ENCODE results near the gene PASK. TPM values are rescaled to one million over a fixed set of nuclear protein-coding genes. Genes with fewer than 3 reads are reported as not detected.

PASK gene
- total RNA-seq, 1 experiment from 2014 or later: 45.8 TPM

GRCh38 chr2:241088376-241088775 lies 60.9 kb downstream of the PASK start:
- ATAC-seq (no peak), DNase-seq (ENCODE audit: low read depth, low spot score) (no peak)
- Histone ChIP-seq H2AFZ (ENCODE audit: low read depth, low read length, poor library complexity, severe bottlenecking) (no peak overlapping the region), H3K9ac (ENCODE audit: low read length) (no peak overlapping the region), H3K4me3 (replicated peaks in 1 of 2; ENCODE audit: low read depth in 1 of 2, low read length in 2 of 2) (no peak overlapping the region), H4K20me1 (ENCODE audit: insufficient read depth) (no peaks in the 10 kb centered on the region), H3K9me2 (ENCODE audit: insufficient read depth) (no peaks in the 10 kb centered on the region), H3K79me2 (ENCODE audit: insufficient read depth, low read length) (no peaks in the 10 kb centered on the region), H3K36me3 (ENCODE audit: control insufficient read depth in 1 of 2, insufficient read depth in 2 of 2, low read length in 2 of 2) (peaks cover 14 to 25% of the 10 kb centered on the region in 2 experiments), H3K9me3 (ENCODE audit: control insufficient read depth in 1 of 2, insufficient read depth in 1 of 2, low read depth in 1 of 2, low read length in 2 of 2) (no peaks in the 10 kb centered on the region), H3K27ac (ENCODE audit: low read depth, low read length) (no peak overlapping the region), H3K27me3 (ENCODE audit: insufficient read depth, low read length) (no peaks in the 10 kb centered on the region), H3K4me2 (ENCODE audit: low read length) (no peak overlapping the region), H3K4me1 (ENCODE audit: control insufficient read depth in 1 of 2, insufficient read depth in 2 of 2, low read length in 2 of 2) (no peaks in the 10 kb centered on the region)
- intact Hi-C loops (cut with micrococcal nuclease): no loop called here
- ChIA-PET POLR2A (no interaction called here), RAD21 (ENCODE audit: low non-redundant PET in 1 of 2, low total read pairs in 2 of 2, uncharacterized antibody in 2 of 2, unreplicated experiment in 2 of 2) (no interaction called here), CTCF (no interaction called here)
- TF ChIP-seq JUND (IDR thresholded peaks at IDR 0.05) (no peak), TCF7L2 (IDR thresholded peaks at IDR 0.05; ENCODE audit: borderline replicate concordance, extremely low read depth, insufficient read depth, insufficient read length) (no peak), SIN3A (IDR thresholded peaks at IDR 0.05; ENCODE audit: low read depth) (no peak), YY1 (IDR thresholded peaks at IDR 0.05; ENCODE audit: extremely low read depth, insufficient replicate concordance, low read depth, low read length) (no peak), POLR2AphosphoS5 (IDR thresholded peaks at IDR 0.05; ENCODE audit: low read depth, low read length) (no peak), SRF (IDR thresholded peaks at IDR 0.05; ENCODE audit: low read depth) (no peak), EZH2phosphoT487 (IDR thresholded peaks at IDR 0.05; ENCODE audit: borderline replicate concordance) (no peak), EZH2 (IDR thresholded peaks at IDR 0.05) (no peak), RAD21 (IDR thresholded peaks at IDR 0.05; ENCODE audit: low read depth) (no peak)
- TF ChIP-seq, protein P1, sequence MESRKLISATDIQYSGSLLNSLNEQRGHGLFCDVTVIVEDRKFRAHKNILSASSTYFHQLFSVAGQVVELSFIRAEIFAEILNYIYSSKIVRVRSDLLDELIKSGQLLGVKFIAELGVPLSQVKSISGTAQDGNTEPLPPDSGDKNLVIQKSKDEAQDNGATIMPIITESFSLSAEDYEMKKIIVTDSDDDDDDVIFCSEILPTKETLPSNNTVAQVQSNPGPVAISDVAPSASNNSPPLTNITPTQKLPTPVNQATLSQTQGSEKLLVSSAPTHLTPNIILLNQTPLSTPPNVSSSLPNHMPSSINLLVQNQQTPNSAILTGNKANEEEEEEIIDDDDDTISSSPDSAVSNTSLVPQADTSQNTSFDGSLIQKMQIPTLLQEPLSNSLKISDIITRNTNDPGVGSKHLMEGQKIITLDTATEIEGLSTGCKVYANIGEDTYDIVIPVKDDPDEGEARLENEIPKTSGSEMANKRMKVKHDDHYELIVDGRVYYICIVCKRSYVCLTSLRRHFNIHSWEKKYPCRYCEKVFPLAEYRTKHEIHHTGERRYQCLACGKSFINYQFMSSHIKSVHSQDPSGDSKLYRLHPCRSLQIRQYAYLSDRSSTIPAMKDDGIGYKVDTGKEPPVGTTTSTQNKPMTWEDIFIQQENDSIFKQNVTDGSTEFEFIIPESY (IDR thresholded peaks at IDR 0.05; ENCODE audit: extremely low read depth, insufficient replicate concordance, low read length): no peak
- TF ChIP-seq, protein P2, sequence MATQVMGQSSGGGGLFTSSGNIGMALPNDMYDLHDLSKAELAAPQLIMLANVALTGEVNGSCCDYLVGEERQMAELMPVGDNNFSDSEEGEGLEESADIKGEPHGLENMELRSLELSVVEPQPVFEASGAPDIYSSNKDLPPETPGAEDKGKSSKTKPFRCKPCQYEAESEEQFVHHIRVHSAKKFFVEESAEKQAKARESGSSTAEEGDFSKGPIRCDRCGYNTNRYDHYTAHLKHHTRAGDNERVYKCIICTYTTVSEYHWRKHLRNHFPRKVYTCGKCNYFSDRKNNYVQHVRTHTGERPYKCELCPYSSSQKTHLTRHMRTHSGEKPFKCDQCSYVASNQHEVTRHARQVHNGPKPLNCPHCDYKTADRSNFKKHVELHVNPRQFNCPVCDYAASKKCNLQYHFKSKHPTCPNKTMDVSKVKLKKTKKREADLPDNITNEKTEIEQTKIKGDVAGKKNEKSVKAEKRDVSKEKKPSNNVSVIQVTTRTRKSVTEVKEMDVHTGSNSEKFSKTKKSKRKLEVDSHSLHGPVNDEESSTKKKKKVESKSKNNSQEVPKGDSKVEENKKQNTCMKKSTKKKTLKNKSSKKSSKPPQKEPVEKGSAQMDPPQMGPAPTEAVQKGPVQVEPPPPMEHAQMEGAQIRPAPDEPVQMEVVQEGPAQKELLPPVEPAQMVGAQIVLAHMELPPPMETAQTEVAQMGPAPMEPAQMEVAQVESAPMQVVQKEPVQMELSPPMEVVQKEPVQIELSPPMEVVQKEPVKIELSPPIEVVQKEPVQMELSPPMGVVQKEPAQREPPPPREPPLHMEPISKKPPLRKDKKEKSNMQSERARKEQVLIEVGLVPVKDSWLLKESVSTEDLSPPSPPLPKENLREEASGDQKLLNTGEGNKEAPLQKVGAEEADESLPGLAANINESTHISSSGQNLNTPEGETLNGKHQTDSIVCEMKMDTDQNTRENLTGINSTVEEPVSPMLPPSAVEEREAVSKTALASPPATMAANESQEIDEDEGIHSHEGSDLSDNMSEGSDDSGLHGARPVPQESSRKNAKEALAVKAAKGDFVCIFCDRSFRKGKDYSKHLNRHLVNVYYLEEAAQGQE (IDR thresholded peaks at IDR 0.05; ENCODE audit: low read depth): no peak
- TF ChIP-seq, protein P3, sequence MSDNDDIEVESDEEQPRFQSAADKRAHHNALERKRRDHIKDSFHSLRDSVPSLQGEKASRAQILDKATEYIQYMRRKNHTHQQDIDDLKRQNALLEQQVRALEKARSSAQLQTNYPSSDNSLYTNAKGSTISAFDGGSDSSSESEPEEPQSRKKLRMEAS (IDR thresholded peaks at IDR 0.05): no peak
- no TSS peak for BruUV-seq (replicated peaks)

All from HCT116 (cell line).